A673 (cell line): Measurements from ENCODE around the gene RSPH3. TPM values are rescaled to one million over a fixed set of nuclear protein-coding genes. Genes with fewer than 3 reads are reported as not detected.
"Not testable (repeated sequence)": the region's sequence is repeated elsewhere in the genome, so short reads cannot be mapped to it uniquely, and the experiment has no call there.

ENCODE experiments used
- BruUV-seq: library from RNA; stranded (reverse); fragments of 400-500 nt; replicated peaks from 2 replicates; lab custom pipeline; 2021; lab: Mats Ljungman, UMichigan
- CTCF ChIA-PET: fragments of 300-600 bp; sonication (Branson Sonifier 250); formaldehyde crosslinking; loops from one replicate; lab custom pipeline; 2022; ENCODE audit warnings: antibody characterized with exemption; lab: Charles Lee
- POLR2A ChIA-PET: fragments of 300-600 bp; sonication (Branson Sonifier 250); formaldehyde crosslinking; loops from one replicate; lab custom pipeline; 2022; ENCODE audit warnings: antibody characterized with exemption; ENCODE audit not compliant: low non-redundant PET; lab: Charles Lee
- DNase-seq: peaks from one replicate; pipeline ENCODE4 v3.0.0-alpha.2; 2015; ENCODE audit warnings: low spot score
- H3K27ac ChIP-seq: fragments of 200-600 bp; sonication (generic); 2 replicates; pipeline ENCODE4 v1.5.1; 2016; ENCODE audit warnings: mixed run types, low read depth, mild to moderate bottlenecking, mixed read lengths, antibody characterized with exemption, low read length; ENCODE audit not compliant: poor library complexity, severe bottlenecking
- H3K27me3 ChIP-seq: fragments of 200-600 bp; sonication (generic); replicated peaks from 2 replicates; pipeline ENCODE4 v1.6.1; 2017; ENCODE audit warnings: mixed run types, low read depth, mild to moderate bottlenecking, mixed read lengths, antibody characterized with exemption, low read length; ENCODE audit not compliant: insufficient read depth, poor library complexity
- H3K36me3 ChIP-seq: fragments of 200-600 bp; sonication (generic); 2 replicates; pipeline ENCODE4 v1.6.1; 2016; ENCODE audit warnings: mixed run types, mild to moderate bottlenecking, mixed read lengths, antibody characterized with exemption, low read length; ENCODE audit not compliant: insufficient read depth, poor library complexity, severe bottlenecking
- H3K4me1 ChIP-seq: fragments of 200-600 bp; sonication (generic); 2 replicates; pipeline ENCODE4 v1.6.1; 2017; ENCODE audit warnings: mixed run types, mild to moderate bottlenecking, mixed read lengths, antibody characterized with exemption, low read length; ENCODE audit not compliant: insufficient read depth, poor library complexity, severe bottlenecking
- H3K4me3 ChIP-seq: fragments of 200-600 bp; sonication (generic); 2 replicates; pipeline ENCODE4 v1.5.1; 2016; ENCODE audit warnings: low read depth, mixed run types, mild to moderate bottlenecking, mixed read lengths, low read length; ENCODE audit not compliant: poor library complexity, severe bottlenecking
- H3K9me3 ChIP-seq: fragments of 200-600 bp; sonication (generic); 2 replicates; pipeline ENCODE4 v1.6.1; 2016; ENCODE audit warnings: mixed run types, low read depth, mild to moderate bottlenecking, mixed read lengths, antibody characterized with exemption, low read length; ENCODE audit not compliant: poor library complexity, severe bottlenecking
- EZH2 ChIP-seq: fragments of 200-600 bp; sonication (generic); IDR thresholded peaks from 2 replicates; pipeline ENCODE4 v1.6.1; 2017; ENCODE audit warnings: borderline replicate concordance, low read depth, mild to moderate bottlenecking, mixed read lengths, antibody characterized with exemption, low read length; ENCODE audit not compliant: poor library complexity, severe bottlenecking
- intact Hi-C: fragments of 100-400 bp; cut with micrococcal nuclease; formaldehyde crosslinking; loops from one replicate; pipeline ENCODE4 v1.10.0; 2022; ENCODE audit not compliant: unreplicated experiment
- total RNA-seq: library from RNA; stranded (reverse); gene quantifications from 2 replicates; pipeline ENCODE4 v1.2.3, GENCODE V29; 2021
- TF ChIP-seq, protein P1 (sequence below): fragments of 300-800, 200-600 bp; sonication (generic); conservative IDR thresholded peaks from 2 replicates; pipeline ENCODE4 v1.5.1; 2017; ENCODE audit warnings: low read depth, mild to moderate bottlenecking, antibody characterized with exemption, low read length, moderate library complexity, mixed read lengths

RSPH3 gene
- total RNA-seq, 1 experiment from 2014 or later = 4.0 TPM

DNA sequence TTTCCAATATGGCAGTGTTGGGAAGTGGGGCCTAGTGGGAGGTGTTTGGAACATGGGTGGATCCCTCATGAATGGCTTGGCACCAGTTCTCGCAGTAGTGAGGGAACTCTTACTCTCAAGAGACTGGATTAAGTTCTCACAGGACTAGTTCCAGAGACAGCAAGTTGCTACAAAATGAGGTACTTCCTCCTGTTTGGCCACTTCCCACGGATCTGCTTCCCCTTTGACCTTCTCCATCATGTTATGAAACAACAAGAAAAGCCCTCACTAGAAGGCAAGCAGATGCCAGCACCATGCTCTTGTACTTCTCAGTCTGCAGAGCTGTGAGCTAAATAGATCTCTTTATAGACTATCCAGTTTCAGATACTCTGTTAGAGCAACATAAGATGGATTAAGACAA lies 3.1 kb downstream of the RSPH3 start:
- no peak overlapping the region for H3K4me3 ChIP-seq
- DNase-seq = no peak
- no peaks in the 10 kb centered on the region for H3K27me3 ChIP-seq
- H3K9me3 ChIP-seq = no peaks in the 10 kb centered on the region
- CTCF ChIA-PET = no interaction called here
- H3K36me3 ChIP-seq = no peaks in the 10 kb centered on the region
- peaks cover 12% of the 10 kb centered on the region for H3K4me1 ChIP-seq
- H3K27ac ChIP-seq = no peak overlapping the region
- intact Hi-C loops = no loop called here
- POLR2A ChIA-PET = no interaction called here
- TF ChIP-seq, protein P1, sequence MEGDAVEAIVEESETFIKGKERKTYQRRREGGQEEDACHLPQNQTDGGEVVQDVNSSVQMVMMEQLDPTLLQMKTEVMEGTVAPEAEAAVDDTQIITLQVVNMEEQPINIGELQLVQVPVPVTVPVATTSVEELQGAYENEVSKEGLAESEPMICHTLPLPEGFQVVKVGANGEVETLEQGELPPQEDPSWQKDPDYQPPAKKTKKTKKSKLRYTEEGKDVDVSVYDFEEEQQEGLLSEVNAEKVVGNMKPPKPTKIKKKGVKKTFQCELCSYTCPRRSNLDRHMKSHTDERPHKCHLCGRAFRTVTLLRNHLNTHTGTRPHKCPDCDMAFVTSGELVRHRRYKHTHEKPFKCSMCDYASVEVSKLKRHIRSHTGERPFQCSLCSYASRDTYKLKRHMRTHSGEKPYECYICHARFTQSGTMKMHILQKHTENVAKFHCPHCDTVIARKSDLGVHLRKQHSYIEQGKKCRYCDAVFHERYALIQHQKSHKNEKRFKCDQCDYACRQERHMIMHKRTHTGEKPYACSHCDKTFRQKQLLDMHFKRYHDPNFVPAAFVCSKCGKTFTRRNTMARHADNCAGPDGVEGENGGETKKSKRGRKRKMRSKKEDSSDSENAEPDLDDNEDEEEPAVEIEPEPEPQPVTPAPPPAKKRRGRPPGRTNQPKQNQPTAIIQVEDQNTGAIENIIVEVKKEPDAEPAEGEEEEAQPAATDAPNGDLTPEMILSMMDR = no peak
- no peak for TF ChIP-seq EZH2
- no TSS peak for BruUV-seq

- H3K9me3 ChIP-seq = no peaks in the 10 kb centered on the region
- H3K36me3 ChIP-seq = no peaks in the 10 kb centered on the region
- TF ChIP-seq, protein P1 = no peak
- TF ChIP-seq EZH2 = no peak
- CTCF ChIA-PET = no interaction called here
- POLR2A ChIA-PET = no interaction called here
- intact Hi-C loops = no loop called here
- no peak overlapping the region for H3K4me3 ChIP-seq
- no peak overlapping the region for H3K27ac ChIP-seq
- no peaks in the 10 kb centered on the region for H3K27me3 ChIP-seq
- no peaks in the 10 kb centered on the region for H3K4me1 ChIP-seq
- DNase-seq = no peak
- BruUV-seq = no TSS peak
Measured at GRCh38 chr6:158993639-158994038, 6.4 kb downstream of the RSPH3 start.

GRCh38 chr6:158991017-158991723 lies 8.8 kb downstream of the RSPH3 start:
- no peak overlapping the region for H3K27ac ChIP-seq
- H3K36me3 ChIP-seq = no peaks in the 10 kb centered on the region
- TF ChIP-seq, protein P1 = no peak
- no peak for TF ChIP-seq EZH2
- H3K4me1 ChIP-seq = no peaks in the 10 kb centered on the region
- BruUV-seq = no TSS peak
- POLR2A ChIA-PET = no interaction called here
- intact Hi-C loops = no loop called here
- CTCF ChIA-PET = no interaction called here
- no peak for DNase-seq
- H3K9me3 ChIP-seq = no peaks in the 10 kb centered on the region
- H3K27me3 ChIP-seq = no peaks in the 10 kb centered on the region
- no peak overlapping the region for H3K4me3 ChIP-seq

DNA sequence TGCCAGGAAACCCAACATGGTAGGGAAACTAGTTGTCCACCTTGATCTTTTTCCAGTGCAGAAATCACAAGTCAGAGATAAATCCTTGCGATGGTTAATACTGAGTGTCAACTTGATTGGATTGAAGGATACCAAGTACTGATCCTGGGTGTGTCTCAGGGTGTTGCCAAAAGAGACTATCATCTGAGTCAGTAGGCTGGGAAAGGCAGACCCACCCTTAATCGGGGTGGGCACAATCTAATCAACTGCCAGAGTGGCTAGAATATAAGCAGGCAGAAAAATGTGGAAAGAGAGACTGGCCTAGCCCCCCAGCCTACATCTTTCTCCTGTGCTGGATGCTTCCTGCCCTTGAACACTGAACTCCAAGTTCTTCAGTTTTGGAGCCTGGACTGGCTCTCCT lies 10.3 kb downstream of the RSPH3 start:
- DNase-seq, H3K4me1 ChIP-seq, BruUV-seq, H3K36me3 ChIP-seq, H3K9me3 ChIP-seq, H3K27ac ChIP-seq, CTCF ChIA-PET, H3K27me3 ChIP-seq, POLR2A ChIA-PET, H3K4me3 ChIP-seq, intact Hi-C loops: not testable (repeated sequence)
